HepG2 (cell line): ENCODE results near the gene KIF3A. TPM values are rescaled to one million over a fixed set of nuclear protein-coding genes. Genes with fewer than 3 reads are reported as not detected.
A peak's percentile ranks its signal among the peaks of the same experiment; 100 is the strongest.

ENCODE experiments used
- ATAC-seq: fragments of 200-7000 bp; cut with Tn5 transposase; 3 replicates; pipeline ENCODE4 v1.9.1; 2020; ENCODE audit warnings: mild to moderate bottlenecking, moderate library complexity
- BruUV-seq: library from RNA; stranded (reverse); fragments of 400-500 nt; replicated peaks from 2 replicates; lab custom pipeline; 2021; lab: Mats Ljungman, UMichigan
- CTCF ChIA-PET: fragments of 300-600 bp; formaldehyde crosslinking; extraction: SDS; loops from one replicate; lab custom pipeline; 2021; ENCODE audit warnings: low total read pairs, inconsistent platforms, low intra/inter-chr PET ratio; lab: Yijun Ruan, JAX
- POLR2A ChIA-PET: fragments of 350-600 bp; sonication (Branson Sonifier 250); formaldehyde crosslinking; loops from one replicate; lab custom pipeline; 2020; ENCODE audit warnings: antibody characterized with exemption, inconsistent platforms; lab: Yijun Ruan, JAX
- DNase-seq: peaks from one replicate; pipeline ENCODE4 v3.0.0-alpha.2; 2015; ENCODE audit warnings: low spot score
- FAIRE-seq: peaks from 3 replicates; lab custom pipeline; 2011; peaks lifted over from hg19 to GRCh38; lab: Jason Lieb, UNC
- H2AFZ ChIP-seq: one replicate; pipeline ENCODE4 v1.6.1; 2011; ENCODE audit warnings: low read length, inconsistent platforms
- H3K27ac ChIP-seq: fragments of 300-600 bp; 3 replicates; pipeline ENCODE4 v1.8.0; 2011; ENCODE audit warnings: mixed run types, mild to moderate bottlenecking, mixed read lengths, low read length, inconsistent platforms; ENCODE audit not compliant: insufficient read depth; ENCODE audit errors: extremely low read length
- H3K27me3 ChIP-seq, 2 experiments: fragments of 200-600 bp in 1 of 2; 2 replicates in 1 of 2; 3 replicates in 1 of 2; pipeline versions ENCODE4 v1.6.0 to v1.8.0; 2011; ENCODE audit warnings: low read length in 2 of 2, mild to moderate bottlenecking in 2 of 2, moderate library complexity in 2 of 2, inconsistent platforms in 1 of 2; ENCODE audit not compliant: insufficient read depth in 2 of 2, control insufficient read depth in 1 of 2
- H3K36me3 ChIP-seq, 2 experiments: fragments of 200-600 bp in 1 of 2; replicated peaks in 1 of 2; 2 replicates in 1 of 2; 3 replicates in 1 of 2; pipeline versions ENCODE4 v1.5.1 to v1.8.0; 2011; ENCODE audit warnings: low read length in 2 of 2, inconsistent platforms in 1 of 2; ENCODE audit not compliant: insufficient read depth in 2 of 2, control insufficient read depth in 1 of 2
- H3K4me1 ChIP-seq: 2 replicates; pipeline ENCODE4 v1.5.1; 2012; ENCODE audit warnings: low read length, inconsistent platforms; ENCODE audit not compliant: insufficient read depth
- H3K4me2 ChIP-seq: 2 replicates; pipeline ENCODE4 v1.6.0; 2011; ENCODE audit warnings: low read depth, low read length, inconsistent platforms
- H3K4me3 ChIP-seq, 3 experiments: fragments of 200-600 bp in 1 of 3; sonication (generic), shearing (Covaris generic) in 1 of 3; replicated peaks in 1 of 3; 2 replicates each; pipeline ENCODE4 v1.5.1; 2011 to 2016; ENCODE audit warnings: low read length in 3 of 3, inconsistent platforms in 2 of 3, low read depth in 2 of 3, mild to moderate bottlenecking in 2 of 3, control low read depth in 1 of 3, mixed read lengths in 1 of 3; ENCODE audit not compliant: insufficient read depth in 1 of 3
- H3K79me2 ChIP-seq: one replicate; pipeline ENCODE4 v1.6.1; 2011; ENCODE audit warnings: low read length, inconsistent platforms; ENCODE audit not compliant: insufficient read depth
- H3K9ac ChIP-seq: 2 replicates; pipeline ENCODE4 v1.6.0; 2011; ENCODE audit warnings: mild to moderate bottlenecking, low read depth, low read length, inconsistent platforms; ENCODE audit not compliant: insufficient read depth
- H3K9me3 ChIP-seq: 2 replicates; pipeline ENCODE4 v1.5.1; 2012; ENCODE audit warnings: mild to moderate bottlenecking, low read length
- H4K20me1 ChIP-seq: 2 replicates; pipeline ENCODE4 v1.6.0; 2011; ENCODE audit warnings: inconsistent platforms, mild to moderate bottlenecking, low read length, moderate library complexity; ENCODE audit not compliant: insufficient read depth
- ATAD3A ChIP-seq: sonication (generic); formaldehyde crosslinking; IDR thresholded peaks from 2 replicates; pipeline ENCODE4 v1.4.0; 2020; ENCODE audit warnings: missing genetic modification reagents
- CC2D1A ChIP-seq: sonication (generic); formaldehyde crosslinking; IDR thresholded peaks from 2 replicates; pipeline ENCODE4 v1.8.1; 2023; ENCODE audit warnings: mild to moderate bottlenecking, missing genetic modification reagents
- ETV5 ChIP-seq: IDR thresholded peaks from 2 replicates; pipeline ENCODE4 v1.6.1; 2018; ENCODE audit warnings: missing biosample characterization, missing genetic modification reagents, inconsistent platforms, borderline replicate concordance
- FOXA3 ChIP-seq: IDR thresholded peaks from 2 replicates; pipeline ENCODE4 v1.6.1; 2016; ENCODE audit warnings: missing genetic modification reagents, missing compliant biosample characterization
- GMEB2 ChIP-seq: IDR thresholded peaks from 2 replicates; pipeline ENCODE4 v1.6.1; 2016; ENCODE audit warnings: missing biosample characterization, missing genetic modification reagents, low read depth
- MAFF ChIP-seq: IDR thresholded peaks from 2 replicates; pipeline ENCODE4 v1.6.1; 2011; ENCODE audit warnings: low read depth, low read length, improper control_type of control experiment
- PBX2 ChIP-seq: IDR thresholded peaks from 2 replicates; pipeline ENCODE4 v1.6.1; 2016; ENCODE audit warnings: control low read depth
- RXRB ChIP-seq: IDR thresholded peaks from 2 replicates; pipeline ENCODE4 v1.6.1; 2016; ENCODE audit warnings: borderline replicate concordance, missing genetic modification reagents, missing compliant biosample characterization
- ZNF652 ChIP-seq: IDR thresholded peaks from 2 replicates; pipeline ENCODE4 v1.6.1; 2016; ENCODE audit warnings: low read depth, borderline replicate concordance
- ZNF724P ChIP-seq: sonication (generic); formaldehyde crosslinking; IDR thresholded peaks from 2 replicates; pipeline ENCODE4 v1.8.0; 2022; ENCODE audit warnings: missing genetic modification reagents, borderline replicate concordance
- ZSCAN29 ChIP-seq: sonication (generic); formaldehyde crosslinking; conservative IDR thresholded peaks from 2 replicates; pipeline ENCODE4 v1.4.0; 2020; ENCODE audit warnings: mild to moderate bottlenecking, missing genetic modification reagents
- ZUFSP ChIP-seq: sonication (generic); formaldehyde crosslinking; IDR thresholded peaks from 2 replicates; pipeline ENCODE4 v1.9.0; 2021; ENCODE audit warnings: missing genetic modification reagents, mild to moderate bottlenecking, borderline replicate concordance
- WGBS: methylation state at CpG from one replicate; pipeline ENCODE4 v1.1.6; 2017; ENCODE audit warnings: low lambda C conversion rate; 5-methylcytosine and 5-hydroxymethylcytosine counted together
- in situ Hi-C: cut with HindIII; loops from 2 replicates; pipeline ENCODE4 v1.10.0; 2017; ENCODE audit warnings: low pct_unique_long_range_greater_than_20kb; ENCODE audit not compliant: extremely low pct_ligation_motif_present
- intact Hi-C: fragments of 100-400 bp; cut with micrococcal nuclease; formaldehyde crosslinking; loops from one replicate; pipeline ENCODE4 v1.10.0; 2022; ENCODE audit not compliant: unreplicated experiment
- polyA plus RNA-seq, 8 experiments: library from polyadenylated mRNA; depleted of rRNA in 3 of 8; stranded (reverse) in 7 of 8; unstranded in 1 of 8; fragments of >200 nt; fragmentation: Illumina TruSeq in 4 of 8; extraction: Trizol in 4 of 8; gene quantifications; 2 replicates each; pipeline versions ENCODE4 v1.2.1 to v1.2.3, GENCODE V29; 2011 to 2016; ENCODE audit warnings: low read depth in 4 of 8, missing spikeins in 1 of 8, mixed read lengths in 1 of 8; ENCODE audit not compliant: insufficient read depth in 1 of 8
- total RNA-seq, 5 experiments: library from RNA; depleted of rRNA; stranded (reverse); fragments of >200 nt; fragmentation: Illumina TruSeq; extraction: Trizol; gene quantifications; 2 replicates each; pipeline ENCODE4 v1.2.3, GENCODE V29; 2016; ENCODE audit warnings: low read depth in 1 of 5

Gene KIF3A
- total and polyA plus RNA-seq, 2 of the 13 experiments (the other 11 are each of a cell fraction or from before 2014, with no cell fraction given) = 2.3 to 8.4 TPM

- H3K27me3 ChIP-seq = no peaks in the 10 kb centered on the region
- no peak for DNase-seq
- WGBS = 74% methylated on average over 7 of the region's 7 CpGs
- ChIA-PET POLR2A (interaction anchor here (0.7 to 4.2 kb wide), 3 partner anchors 32 to 97 kb away, joined by 3 to 21 read pairs (median 3); no protein-coding TSS in a partner anchor), CTCF (no interaction called here)
- no peak for ATAC-seq
- in situ Hi-C loops = no loop called here
- TF ChIP-seq CC2D1A (CRISPR knock-in tag) = no peak
- peak; percentile 92 for TF ChIP-seq ZNF652
- no peak for TF ChIP-seq ETV5 (CRISPR knock-in tag)
- H3K4me3 ChIP-seq = peak overlapping the region in 2 of 3 experiments; percentile 72 to 93; a peak in 5 of 6 replicates
- peak overlapping the region; percentile 75 for H3K4me2 ChIP-seq
- no peak overlapping the region for H2AFZ ChIP-seq
- no peak overlapping the region for H3K27ac ChIP-seq
- H3K9me3 ChIP-seq = no peaks in the 10 kb centered on the region
- peak; percentile 4 for FAIRE-seq
- H3K79me2 ChIP-seq = peaks cover 46% of the 10 kb centered on the region
- no peaks in the 10 kb centered on the region for H4K20me1 ChIP-seq
- H3K9ac ChIP-seq = peak overlapping the region; percentile 84; the same call in 1 of the 2 replicates
- H3K4me1 ChIP-seq = peaks cover 66% of the 10 kb centered on the region
- TSS peak; percentile 51 for BruUV-seq
- no peaks in the 10 kb centered on the region for H3K36me3 ChIP-seq
- intact Hi-C loops = no loop called here
These were observed 38.2 kb upstream of the KIF3A start for GRCh38 chr5:132775476-132775961.

- no peaks in the 10 kb centered on the region for H3K36me3 ChIP-seq
- TF ChIP-seq FOXA3 (CRISPR knock-in tag) = no peak
- no peak for TF ChIP-seq ZNF724P (CRISPR knock-in tag)
- TF ChIP-seq ZSCAN29 (CRISPR knock-in tag) = no peak
- no peak for TF ChIP-seq GMEB2 (CRISPR knock-in tag)
- TF ChIP-seq ZUFSP = no peak
- no peak for TF ChIP-seq RXRB (CRISPR knock-in tag)
- no peak for TF ChIP-seq ATAD3A (CRISPR knock-in tag)
- no peak for TF ChIP-seq PBX2 (CRISPR knock-in tag)
- TF ChIP-seq MAFF = no peak
- H3K27me3 ChIP-seq = no peaks in the 10 kb centered on the region
- BruUV-seq = no TSS peak
- ChIA-PET CTCF (no interaction called here), POLR2A (interaction anchor here (4.2 kb wide), 1 partner anchor 32 kb away, joined by 21 read pairs; no protein-coding TSS in a partner anchor)
- H3K9ac ChIP-seq = no peak overlapping the region
- H3K79me2 ChIP-seq = peaks cover 48% of the 10 kb centered on the region
- intact Hi-C loops (no loop called here), in situ Hi-C loops (loop anchor here (5.0 kb wide), 1 partner anchor 42 kb away; no protein-coding TSS in a partner anchor)
- H3K4me2 ChIP-seq = peak overlapping the region; percentile 75
- H3K4me1 ChIP-seq = peaks cover 68% of the 10 kb centered on the region
- H2AFZ ChIP-seq = no peak overlapping the region
- DNase-seq (no peak), ATAC-seq (no peak), FAIRE-seq (no peak)
- H3K4me3 ChIP-seq = no peak overlapping the region
- 67% methylated on average over 1 of the region's 5 CpGs for WGBS
- H4K20me1 ChIP-seq = no peaks in the 10 kb centered on the region
- H3K27ac ChIP-seq = no peak overlapping the region
- no peaks in the 10 kb centered on the region for H3K9me3 ChIP-seq
These were observed 37.5 kb upstream of the KIF3A start for GRCh38 chr5:132774896-132775295.
